ENCODE measurements around the gene GAS7. TPM values are rescaled to one million over a fixed set of nuclear protein-coding genes. Genes with fewer than 3 reads are reported as not detected.

GAS7 gene
- polyA plus RNA-seq, 1 experiment, result 1.4 TPM

DNA sequence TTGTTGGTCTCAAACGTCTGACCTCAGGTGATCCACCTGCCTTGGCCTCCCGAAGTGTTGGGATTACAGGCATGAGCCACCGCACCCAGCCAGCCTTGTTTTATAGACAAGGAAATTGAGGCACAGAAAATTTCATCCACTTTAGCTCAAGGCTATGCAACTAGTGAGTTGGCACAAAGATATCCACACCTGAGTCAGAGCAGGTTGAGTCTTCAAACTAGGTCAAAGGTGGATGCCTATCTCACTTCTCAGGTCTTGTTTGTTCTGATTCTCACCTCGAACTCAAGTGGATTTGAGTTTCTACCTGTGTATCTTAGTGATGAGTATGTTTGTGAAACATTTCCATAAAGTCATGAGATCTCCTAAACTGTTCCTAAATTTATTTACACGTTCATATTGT, 35.6 kb upstream of the GAS7 start:
- no peaks in the 10 kb centered on the region for H3K27me3 ChIP-seq (ENCODE audit: control insufficient read depth, insufficient read depth, low read length)
- POLR2A ChIA-PET, result no interaction called here
- TF ChIP-seq, protein P1, sequence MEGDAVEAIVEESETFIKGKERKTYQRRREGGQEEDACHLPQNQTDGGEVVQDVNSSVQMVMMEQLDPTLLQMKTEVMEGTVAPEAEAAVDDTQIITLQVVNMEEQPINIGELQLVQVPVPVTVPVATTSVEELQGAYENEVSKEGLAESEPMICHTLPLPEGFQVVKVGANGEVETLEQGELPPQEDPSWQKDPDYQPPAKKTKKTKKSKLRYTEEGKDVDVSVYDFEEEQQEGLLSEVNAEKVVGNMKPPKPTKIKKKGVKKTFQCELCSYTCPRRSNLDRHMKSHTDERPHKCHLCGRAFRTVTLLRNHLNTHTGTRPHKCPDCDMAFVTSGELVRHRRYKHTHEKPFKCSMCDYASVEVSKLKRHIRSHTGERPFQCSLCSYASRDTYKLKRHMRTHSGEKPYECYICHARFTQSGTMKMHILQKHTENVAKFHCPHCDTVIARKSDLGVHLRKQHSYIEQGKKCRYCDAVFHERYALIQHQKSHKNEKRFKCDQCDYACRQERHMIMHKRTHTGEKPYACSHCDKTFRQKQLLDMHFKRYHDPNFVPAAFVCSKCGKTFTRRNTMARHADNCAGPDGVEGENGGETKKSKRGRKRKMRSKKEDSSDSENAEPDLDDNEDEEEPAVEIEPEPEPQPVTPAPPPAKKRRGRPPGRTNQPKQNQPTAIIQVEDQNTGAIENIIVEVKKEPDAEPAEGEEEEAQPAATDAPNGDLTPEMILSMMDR (IDR thresholded peaks at IDR 0.05; ENCODE audit: insufficient read depth, low read depth, low read length), result no peak
- CTCF ChIA-PET, result no interaction called here
- no peak overlapping the region for H3K4me3 ChIP-seq (ENCODE audit: low read depth, low read length)
- H3K36me3 ChIP-seq (ENCODE audit: control insufficient read depth, insufficient read depth, low read length), result no peaks in the 10 kb centered on the region
- DNase-seq (ENCODE audit: low read depth), result no peak

DNA sequence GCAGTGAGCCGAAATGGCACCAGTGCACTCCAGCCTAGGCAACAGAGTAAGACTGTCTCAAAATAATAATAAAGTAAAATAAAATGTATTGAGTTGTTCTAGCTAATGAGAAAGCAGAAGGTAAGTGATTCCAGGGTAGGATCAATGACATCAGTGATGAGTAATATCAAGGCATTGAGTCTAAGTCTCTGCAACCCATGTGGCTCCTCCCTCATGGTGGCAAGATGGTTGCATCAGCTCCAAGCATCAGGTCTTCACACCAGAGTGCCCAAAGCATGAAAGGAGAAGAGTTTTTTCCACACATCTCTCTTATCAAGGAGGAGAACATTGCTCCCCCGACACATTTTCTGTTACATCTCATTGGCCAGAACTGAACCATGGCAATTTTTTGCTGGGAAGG, 34.8 kb upstream of the GAS7 start:
- DNase-seq (ENCODE audit: low read depth), result no peak
- Histone ChIP-seq H3K27me3 (ENCODE audit: control insufficient read depth, insufficient read depth, low read length) (no peaks in the 10 kb centered on the region), H3K4me3 (ENCODE audit: low read depth, low read length) (no peak overlapping the region), H3K36me3 (ENCODE audit: control insufficient read depth, insufficient read depth, low read length) (no peaks in the 10 kb centered on the region)
- TF ChIP-seq, protein P1 (IDR thresholded peaks at IDR 0.05; ENCODE audit: insufficient read depth, low read depth, low read length), result no peak
- ChIA-PET POLR2A (no interaction called here), CTCF (interaction anchor here (1.4 kb wide), 1 partner anchor 381 kb away, joined by 4 read pairs; no protein-coding TSS in a partner anchor)

DNA sequence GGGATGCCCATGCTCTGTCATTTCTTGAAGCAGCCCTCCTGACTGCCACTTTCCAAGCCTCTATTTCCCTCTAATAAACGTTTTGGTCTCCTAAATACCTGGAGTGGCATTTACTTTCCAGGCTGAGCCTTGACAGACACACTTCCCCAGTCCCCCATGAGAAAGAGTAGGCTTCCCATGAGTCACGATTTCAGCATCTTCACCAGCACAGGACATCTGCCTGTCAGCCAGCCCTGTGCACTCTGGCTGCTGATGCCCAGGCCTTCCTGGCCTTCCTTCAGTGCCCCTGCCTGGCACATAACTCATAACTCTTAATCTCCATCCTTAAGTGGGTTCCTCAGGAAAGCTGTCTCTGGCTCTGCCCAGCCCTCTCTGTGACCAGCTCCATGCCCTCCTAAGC, 30.8 kb upstream of the GAS7 start:
- no peak for DNase-seq (ENCODE audit: low read depth)
- Histone ChIP-seq H3K4me3 (ENCODE audit: low read depth, low read length) (no peak overlapping the region), H3K36me3 (ENCODE audit: control insufficient read depth, insufficient read depth, low read length) (no peaks in the 10 kb centered on the region), H3K27me3 (ENCODE audit: control insufficient read depth, insufficient read depth, low read length) (no peaks in the 10 kb centered on the region)
- ChIA-PET CTCF (interaction anchor here (1.0 to 1.4 kb wide), 3 partner anchors 305 to 516 kb away, joined by 3 to 5 read pairs (median 3); no protein-coding TSS in a partner anchor), POLR2A (no interaction called here)
- TF ChIP-seq, protein P1 (IDR thresholded peaks at IDR 0.05; ENCODE audit: insufficient read depth, low read depth, low read length), result no peak

DNA sequence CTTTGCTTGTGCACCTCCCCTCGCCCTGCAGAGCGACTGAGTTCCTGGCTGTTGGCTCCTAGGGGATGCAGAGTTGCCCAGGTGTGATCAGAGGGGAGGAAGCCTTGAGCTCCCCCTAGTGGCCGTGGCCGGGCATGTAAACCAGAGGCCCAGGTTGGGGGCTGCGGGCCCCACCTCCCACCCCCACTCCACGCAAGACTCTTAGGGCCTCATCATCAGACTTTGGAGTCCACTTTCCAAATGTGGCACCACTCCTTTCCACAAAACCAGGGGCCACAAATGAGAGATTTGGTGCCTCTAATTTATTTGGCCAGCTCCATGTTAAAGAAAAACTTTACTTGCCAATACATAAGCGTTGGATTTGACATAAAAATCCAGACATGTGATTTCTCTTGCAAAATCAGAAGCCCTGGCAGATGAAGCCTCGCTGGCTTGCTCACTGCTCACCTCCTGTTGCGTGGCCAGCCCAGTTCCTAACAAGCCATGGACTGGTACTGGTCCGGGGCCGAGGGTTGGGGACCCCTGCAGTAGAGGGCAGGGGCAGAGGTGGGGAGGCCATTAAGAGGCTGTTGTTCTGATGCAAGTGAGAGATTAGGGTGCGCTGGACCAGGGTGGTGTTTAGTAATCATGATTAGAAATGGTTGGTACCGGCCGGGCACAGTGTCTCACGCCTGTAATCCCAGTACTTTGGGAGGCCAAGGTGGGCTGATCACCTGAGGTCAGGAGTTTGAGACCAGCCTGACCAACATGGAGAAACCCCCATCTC, 28.7 kb upstream of the GAS7 start:
- no peak for DNase-seq (ENCODE audit: low read depth)
- TF ChIP-seq, protein P1 (IDR thresholded peaks at IDR 0.05; ENCODE audit: insufficient read depth, low read depth, low read length), result peak; percentile 96
- POLR2A ChIA-PET, result no interaction called here
- Histone ChIP-seq H3K27me3 (ENCODE audit: control insufficient read depth, insufficient read depth, low read length) (no peaks in the 10 kb centered on the region), H3K36me3 (ENCODE audit: control insufficient read depth, insufficient read depth, low read length) (no peaks in the 10 kb centered on the region), H3K4me3 (ENCODE audit: low read depth, low read length) (no peak overlapping the region)
- CTCF ChIA-PET, result interaction anchor here (0.6 to 5.0 kb wide), 52 partner anchors 11 to 391 kb away, joined by 3 to 70 read pairs (median 4); partner anchors contain the start of gene GAS7

DNA sequence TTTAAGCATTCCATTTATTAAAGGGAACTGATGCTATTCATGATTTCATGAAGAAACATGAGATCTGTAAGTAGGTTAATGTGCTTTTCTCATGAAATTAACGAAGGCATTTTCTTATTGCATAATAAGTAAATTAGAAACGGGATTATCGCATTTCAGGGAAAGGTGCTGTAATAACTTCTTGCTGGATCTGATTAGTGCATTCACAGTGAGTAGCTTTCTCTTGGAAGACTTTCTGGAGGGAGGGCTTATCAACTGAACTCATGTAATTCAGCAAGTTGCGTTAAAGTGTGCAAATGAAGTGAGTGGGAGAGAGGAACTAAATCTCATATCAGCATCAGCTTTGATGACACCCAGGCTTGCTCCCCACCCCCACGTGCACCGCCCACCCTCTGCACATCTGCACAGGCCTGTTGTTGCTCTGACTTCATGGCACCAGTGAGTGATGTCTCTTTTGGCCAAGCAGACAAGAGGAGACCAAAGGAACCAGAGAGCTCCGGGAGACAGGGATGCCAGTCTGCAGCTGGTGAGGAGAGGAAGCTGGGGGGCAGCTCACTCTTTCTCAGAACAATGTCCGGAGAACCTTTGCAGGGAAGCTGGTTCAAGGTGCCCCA, 26.3 kb upstream of the GAS7 start:
- no peak for DNase-seq (ENCODE audit: low read depth)
- TF ChIP-seq, protein P1 (IDR thresholded peaks at IDR 0.05; ENCODE audit: insufficient read depth, low read depth, low read length), result no peak
- CTCF ChIA-PET, result interaction anchor here (0.6 to 5.0 kb wide), 5 partner anchors 9 to 393 kb away, joined by 3 to 70 read pairs (median 5); no protein-coding TSS in a partner anchor
- Histone ChIP-seq H3K4me3 (ENCODE audit: low read depth, low read length) (no peak overlapping the region), H3K27me3 (ENCODE audit: control insufficient read depth, insufficient read depth, low read length) (no peaks in the 10 kb centered on the region), H3K36me3 (ENCODE audit: control insufficient read depth, insufficient read depth, low read length) (no peaks in the 10 kb centered on the region)
- POLR2A ChIA-PET, result no interaction called here
